IPS-18a (cell line): Measurements from ENCODE around the gene CDH13.

Experiments
- H3K27ac ChIP-seq: one replicate; pipeline ENCODE4 v1.5.1; 2013; ENCODE audit warnings: low read length
- H3K27me3 ChIP-seq: one replicate; pipeline ENCODE4 v1.6.1; 2013; ENCODE audit warnings: mild to moderate bottlenecking, low read length; ENCODE audit not compliant: control insufficient read depth, insufficient read depth
- H3K36me3 ChIP-seq: one replicate; pipeline ENCODE4 v1.6.1; 2013; ENCODE audit warnings: low read depth, low read length; ENCODE audit not compliant: control insufficient read depth
- H3K4me1 ChIP-seq: one replicate; pipeline ENCODE4 v1.6.1; 2013; ENCODE audit warnings: low read depth, low read length; ENCODE audit not compliant: control insufficient read depth
- H3K4me3 ChIP-seq: one replicate; pipeline ENCODE4 v1.5.1; 2013; ENCODE audit warnings: low read length
- H3K9ac ChIP-seq: one replicate; pipeline ENCODE4 v1.6.1; 2013; ENCODE audit warnings: mild to moderate bottlenecking, low read length, moderate library complexity
- H3K9me3 ChIP-seq: one replicate; pipeline ENCODE4 v1.6.1; 2013; ENCODE audit warnings: low read depth, low read length; ENCODE audit not compliant: control insufficient read depth

The CDH13 gene

GRCh38 chr16:82996814-82997213 is 370.0 kb downstream of the CDH13 start:
- no peak overlapping the region for H3K9ac ChIP-seq
- H3K4me3 ChIP-seq = no peak overlapping the region
- no peak overlapping the region for H3K27ac ChIP-seq
- no peaks in the 10 kb centered on the region for H3K9me3 ChIP-seq
- H3K4me1 ChIP-seq = no peaks in the 10 kb centered on the region
- H3K27me3 ChIP-seq = no peaks in the 10 kb centered on the region
- H3K36me3 ChIP-seq = no peaks in the 10 kb centered on the region

- H3K27ac ChIP-seq = no peak overlapping the region
- H3K27me3 ChIP-seq = no peaks in the 10 kb centered on the region
- H3K9ac ChIP-seq = no peak overlapping the region
- H3K9me3 ChIP-seq = no peaks in the 10 kb centered on the region
- no peaks in the 10 kb centered on the region for H3K4me1 ChIP-seq
- H3K4me3 ChIP-seq = no peak overlapping the region
- H3K36me3 ChIP-seq = no peaks in the 10 kb centered on the region
These were observed 372.9 kb downstream of the CDH13 start for GRCh38 chr16:82999711-83000110.

DNA sequence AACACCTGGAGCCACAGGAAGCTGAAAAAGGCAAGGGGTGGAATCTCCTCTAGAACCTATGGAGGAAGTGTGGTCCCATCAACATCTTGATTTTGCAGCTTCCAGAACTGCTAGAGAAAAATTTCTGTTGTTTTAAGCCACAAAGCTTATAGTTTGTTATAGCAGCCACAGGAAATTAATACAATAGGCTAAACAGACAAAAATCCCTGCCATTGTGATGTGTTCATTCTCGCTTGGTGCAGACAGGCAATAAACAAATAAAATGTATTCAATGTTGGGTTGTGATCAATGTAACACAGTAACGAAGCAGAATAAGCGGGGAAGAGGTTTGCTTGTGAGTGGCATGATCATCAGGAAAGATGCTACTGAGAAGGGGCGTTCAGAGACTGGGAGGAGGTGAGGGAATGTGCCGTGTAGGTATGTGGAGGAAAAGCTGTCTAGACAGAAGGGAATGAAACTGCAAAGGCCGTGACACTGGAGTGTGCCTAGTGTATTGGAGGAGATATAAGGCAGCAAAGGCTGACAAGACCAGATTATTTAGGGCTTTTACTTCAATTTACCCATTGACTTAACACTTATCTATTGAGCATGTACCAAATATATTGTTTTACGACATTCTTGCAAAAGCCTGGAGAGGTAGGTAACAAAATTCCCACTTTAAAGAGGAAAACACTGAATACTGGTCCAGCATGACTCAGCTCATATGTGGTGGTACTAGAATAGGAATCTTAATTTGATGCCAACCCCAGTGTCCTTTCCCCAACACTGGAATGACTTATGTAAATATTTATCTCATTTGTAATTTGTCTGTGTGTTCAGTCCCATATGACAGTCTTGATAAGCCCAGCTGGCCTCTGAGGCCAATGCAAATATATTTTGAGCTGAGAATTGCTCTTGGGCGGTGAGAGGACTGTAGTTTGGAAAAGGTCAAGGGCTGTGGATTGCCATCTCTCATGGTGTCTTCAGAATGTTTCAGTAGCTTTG is 375.9 kb downstream of the CDH13 start:
- no peaks in the 10 kb centered on the region for H3K27me3 ChIP-seq
- no peaks in the 10 kb centered on the region for H3K9me3 ChIP-seq
- no peaks in the 10 kb centered on the region for H3K36me3 ChIP-seq
- H3K4me3 ChIP-seq = no peak overlapping the region
- H3K4me1 ChIP-seq = no peaks in the 10 kb centered on the region
- no peak overlapping the region for H3K9ac ChIP-seq
- no peak overlapping the region for H3K27ac ChIP-seq

DNA sequence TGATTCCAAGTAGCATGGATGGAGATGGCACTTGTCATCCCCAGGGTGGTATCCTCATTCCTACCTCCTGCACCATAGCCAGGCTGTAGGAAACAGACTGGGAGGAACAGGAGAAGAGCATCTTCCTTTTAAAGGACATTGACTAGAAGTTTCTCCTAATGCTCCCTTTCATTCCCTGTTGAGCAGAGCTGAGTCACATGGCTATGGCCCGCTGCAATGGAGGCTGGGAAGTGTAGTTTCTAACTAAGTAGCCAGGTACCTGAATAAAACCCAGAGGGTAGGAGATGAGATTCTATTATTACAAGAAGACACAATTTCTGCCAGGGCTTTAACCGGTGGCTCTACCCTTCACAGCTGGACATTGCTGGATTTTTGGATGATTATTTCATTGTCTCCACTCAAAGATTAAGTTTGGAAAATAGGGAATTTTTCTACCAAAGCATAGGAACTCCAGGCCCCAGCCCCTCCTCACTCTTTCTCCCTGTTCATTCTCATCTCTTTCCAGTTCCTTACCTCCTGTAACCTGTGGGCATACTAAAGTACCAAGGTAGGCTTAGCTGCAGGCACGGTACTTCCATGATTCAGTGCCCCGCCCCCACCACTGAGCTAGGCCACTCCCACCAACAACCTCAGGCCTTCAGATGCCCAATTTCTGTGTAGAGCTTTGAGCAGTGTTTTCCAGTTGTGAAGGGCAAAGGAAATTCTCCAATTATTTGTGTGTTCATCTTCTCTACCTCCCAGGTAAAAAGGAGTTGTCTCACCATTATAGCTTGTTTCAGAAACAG is 378.3 kb downstream of the CDH13 start:
- Histone ChIP-seq H3K4me3 (no peak overlapping the region), H3K9me3 (no peaks in the 10 kb centered on the region), H3K4me1 (no peaks in the 10 kb centered on the region), H3K27ac (no peak overlapping the region), H3K9ac (no peak overlapping the region), H3K36me3 (no peaks in the 10 kb centered on the region), H3K27me3 (no peaks in the 10 kb centered on the region)

DNA sequence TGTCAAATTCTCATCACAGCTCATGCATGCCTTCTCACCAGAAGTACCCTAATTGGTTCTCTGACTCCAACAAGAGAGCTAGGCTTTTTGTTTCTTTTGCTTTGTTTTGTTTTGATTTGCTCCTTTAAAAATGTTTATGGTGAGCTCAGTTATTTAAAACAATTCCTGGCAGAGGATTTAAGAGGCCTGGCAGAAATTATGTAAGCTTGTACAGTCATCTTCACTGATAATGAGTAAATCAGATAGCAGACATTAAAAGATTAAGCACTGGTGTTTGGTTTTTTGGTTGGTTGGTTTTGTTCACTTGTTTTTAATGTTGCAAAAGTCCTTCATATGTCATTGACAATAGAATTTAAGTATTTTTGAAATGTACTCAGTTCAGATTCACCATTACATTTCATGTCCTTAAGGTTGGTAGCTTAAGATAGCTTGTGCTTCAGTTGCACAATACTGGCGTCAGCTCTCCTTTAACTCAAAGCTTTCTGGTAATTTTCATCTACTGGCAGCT is 378.9 kb downstream of the CDH13 start:
- no peaks in the 10 kb centered on the region for H3K36me3 ChIP-seq
- H3K4me3 ChIP-seq = no peak overlapping the region
- H3K9ac ChIP-seq = no peak overlapping the region
- no peaks in the 10 kb centered on the region for H3K9me3 ChIP-seq
- no peaks in the 10 kb centered on the region for H3K27me3 ChIP-seq
- H3K4me1 ChIP-seq = no peaks in the 10 kb centered on the region
- no peak overlapping the region for H3K27ac ChIP-seq

GRCh38 chr16:83010776-83011720 is 384.3 kb downstream of the CDH13 start:
- Histone ChIP-seq H3K36me3 (no peaks in the 10 kb centered on the region), H3K27ac (no peak overlapping the region), H3K4me1 (no peaks in the 10 kb centered on the region), H3K27me3 (no peaks in the 10 kb centered on the region), H3K9ac (no peak overlapping the region), H3K9me3 (no peaks in the 10 kb centered on the region), H3K4me3 (no peak overlapping the region)

DNA sequence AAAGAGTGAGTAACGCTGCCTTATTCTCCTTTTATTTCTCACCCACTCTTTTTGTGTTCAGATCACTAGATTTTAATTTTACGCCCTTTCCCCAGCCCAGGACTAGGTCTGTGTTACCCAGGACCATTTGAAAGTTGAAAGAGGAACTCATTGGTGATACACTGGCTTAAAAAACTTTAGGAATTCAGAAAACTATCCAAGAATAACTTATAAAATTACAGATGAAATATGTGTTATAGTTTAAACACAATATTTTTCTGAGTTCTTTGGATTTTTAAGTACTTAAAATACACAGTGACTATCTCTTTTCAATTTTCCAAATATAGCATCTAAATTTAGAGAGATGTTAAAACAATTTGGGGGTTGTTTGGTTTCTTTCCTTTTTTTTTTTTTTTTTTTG is 385.2 kb downstream of the CDH13 start:
- H3K27ac ChIP-seq = no peak overlapping the region
- no peaks in the 10 kb centered on the region for H3K9me3 ChIP-seq
- no peak overlapping the region for H3K4me3 ChIP-seq
- H3K9ac ChIP-seq = no peak overlapping the region
- H3K4me1 ChIP-seq = no peaks in the 10 kb centered on the region
- H3K27me3 ChIP-seq = no peaks in the 10 kb centered on the region
- no peaks in the 10 kb centered on the region for H3K36me3 ChIP-seq

- no peak overlapping the region for H3K27ac ChIP-seq
- no peaks in the 10 kb centered on the region for H3K36me3 ChIP-seq
- no peak overlapping the region for H3K9ac ChIP-seq
- no peaks in the 10 kb centered on the region for H3K9me3 ChIP-seq
- no peaks in the 10 kb centered on the region for H3K27me3 ChIP-seq
- no peaks in the 10 kb centered on the region for H3K4me1 ChIP-seq
- no peak overlapping the region for H3K4me3 ChIP-seq
These were observed 386.3 kb downstream of the CDH13 start for GRCh38 chr16:83013071-83013470.

- Histone ChIP-seq H3K4me3 (no peak overlapping the region), H3K9me3 (no peaks in the 10 kb centered on the region), H3K4me1 (no peaks in the 10 kb centered on the region), H3K27ac (no peak overlapping the region), H3K9ac (no peak overlapping the region), H3K27me3 (no peaks in the 10 kb centered on the region), H3K36me3 (no peaks in the 10 kb centered on the region)
These were observed 393.2 kb downstream of the CDH13 start for GRCh38 chr16:83019963-83020362.

- Histone ChIP-seq H3K27ac (no peak overlapping the region), H3K27me3 (no peaks in the 10 kb centered on the region), H3K9ac (no peak overlapping the region), H3K9me3 (no peaks in the 10 kb centered on the region), H3K4me3 (no peak overlapping the region), H3K4me1 (no peaks in the 10 kb centered on the region), H3K36me3 (no peaks in the 10 kb centered on the region)
These were observed 394.3 kb downstream of the CDH13 start for GRCh38 chr16:83021045-83021444.

GRCh38 chr16:83021746-83022145 is 395.0 kb downstream of the CDH13 start:
- no peak overlapping the region for H3K27ac ChIP-seq
- no peaks in the 10 kb centered on the region for H3K27me3 ChIP-seq
- H3K9me3 ChIP-seq = no peaks in the 10 kb centered on the region
- H3K36me3 ChIP-seq = no peaks in the 10 kb centered on the region
- no peak overlapping the region for H3K4me3 ChIP-seq
- H3K9ac ChIP-seq = no peak overlapping the region
- H3K4me1 ChIP-seq = no peaks in the 10 kb centered on the region
